GM12873 (cell line): ENCODE results near the gene PTPRA.

Experiments
- CTCF ChIP-seq: IDR thresholded peaks from 2 replicates; pipeline ENCODE4 v1.5.1; 2012; ENCODE audit warnings: low read depth, mild to moderate bottlenecking, moderate library complexity, low read length, control low read depth; ENCODE audit not compliant: insufficient read depth; ENCODE audit errors: missing control alignments

PTPRA gene

GRCh38 chr20:2873010-2873746 lies at the start of gene PTPRA:
Gene PTPRA, plus strand, starts transcription at chr20:2873481. Its CDS starts 90,797 bp downstream, at chr20:2964278.
- no peak for TF ChIP-seq CTCF

- TF ChIP-seq CTCF, result no peak
Observed at GRCh38 chr20:2825761-2826160, 47.5 kb upstream of the PTPRA start.

GRCh38 chr20:2826655-2827054 lies 46.6 kb upstream of the PTPRA start:
- TF ChIP-seq CTCF, result no peak

- no peak for TF ChIP-seq CTCF
Observed at GRCh38 chr20:2829376-2829775, 43.9 kb upstream of the PTPRA start.

- TF ChIP-seq CTCF, result no peak
Observed at GRCh38 chr20:2833761-2834160, 39.5 kb upstream of the PTPRA start.

- TF ChIP-seq CTCF, result no peak
Observed at GRCh38 chr20:2834401-2835110, 38.7 kb upstream of the PTPRA start.

- TF ChIP-seq CTCF, result no peak
Observed at GRCh38 chr20:2835331-2835796, 37.9 kb upstream of the PTPRA start.
